GM21423 (cell line): ENCODE data around the gene ZNF749.
"Not testable (repeated sequence)": the region's sequence is repeated elsewhere in the genome, so short reads cannot be mapped to it uniquely, and the experiment has no call there.

ENCODE experiments used
- ATAC-seq: cut with Tn5 transposase; IDR thresholded peaks from one replicate; pipeline ENCODE4 v1.9.1; 2021; ENCODE audit warnings: mild to moderate bottlenecking, moderate library complexity; ENCODE audit not compliant: unreplicated experiment

The ZNF749 gene

GRCh38 chr19:57465680-57466381 lies 30.7 kb downstream of the ZNF749 start:
- ATAC-seq, result no peak

- no peak for ATAC-seq
Observed at GRCh38 chr19:57466489-57466888, 31.4 kb downstream of the ZNF749 start.

- no peak for ATAC-seq
Observed at GRCh38 chr19:57473646-57474045, 38.5 kb downstream of the ZNF749 start.

DNA sequence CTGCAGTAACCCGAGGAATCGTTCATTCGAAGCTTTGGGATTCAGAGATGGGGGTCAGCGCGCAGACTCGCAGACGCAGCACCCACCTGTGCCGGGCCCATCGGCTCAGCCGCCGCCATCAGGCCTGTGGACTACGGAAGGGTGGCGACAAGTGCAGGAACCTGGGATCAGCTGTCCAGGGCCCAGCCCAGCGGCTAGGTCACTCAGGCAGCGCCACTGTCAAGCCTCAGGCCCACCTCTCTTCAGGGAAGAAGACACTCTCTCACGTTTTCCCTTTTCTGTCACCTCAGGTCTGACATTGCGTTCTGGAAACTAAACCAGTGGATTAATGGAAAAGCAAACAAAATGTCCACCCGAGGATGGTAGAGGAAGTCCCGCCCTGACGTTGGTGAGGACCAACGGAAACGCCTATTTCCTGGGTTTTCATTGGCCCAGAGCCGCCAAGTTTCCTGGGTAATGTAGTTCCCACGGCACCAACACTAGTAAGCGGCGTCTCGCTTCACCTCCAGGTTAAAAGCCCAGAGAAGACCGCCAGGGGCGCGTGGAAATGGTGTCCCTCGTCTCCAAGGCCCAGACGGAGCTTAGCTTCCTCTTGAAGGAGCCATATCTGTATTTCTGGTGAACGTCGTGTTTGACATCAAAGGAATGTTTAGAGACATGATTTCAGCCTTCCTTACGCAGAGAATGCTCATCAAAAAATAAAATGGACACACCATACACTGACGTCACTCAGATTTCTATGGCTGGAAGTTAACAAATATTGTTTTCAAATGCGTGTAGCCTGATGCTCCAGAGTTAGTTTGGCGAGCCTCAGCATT lies 42.3 kb downstream of the ZNF749 start, which contains the start of gene ZNF772:
Gene ZNF772 (minus strand): TSS at position 376 of the 818 bp plus-strand sequence. CDS start 257 bp downstream, at position 119.
- ATAC-seq, result peak; percentile 96

GRCh38 chr19:57487477-57488298 lies 52.6 kb downstream of the ZNF749 start, which contains the start of gene ZNF419:
ZNF419 (plus strand) TSS chr19:57487750; CDS start chr19:57487951, 201 bp downstream.
- peak; percentile 97 for ATAC-seq

DNA sequence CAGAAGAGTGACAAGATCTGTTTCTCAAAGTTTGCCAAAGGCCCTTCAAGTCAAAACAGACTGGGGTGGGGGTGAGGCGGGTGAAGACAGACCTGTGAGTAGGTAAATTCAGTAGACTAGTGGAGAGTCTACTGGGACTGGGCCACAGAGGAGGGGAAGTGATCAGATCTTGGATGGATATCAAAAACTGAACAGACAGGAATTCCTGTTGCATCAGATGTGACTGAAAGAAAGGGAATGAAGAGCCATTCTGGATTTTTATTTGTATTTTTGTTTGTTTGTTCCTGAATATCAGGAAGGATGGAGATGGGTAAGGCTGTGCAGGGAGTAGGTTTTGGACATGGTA lies 53.1 kb downstream of the ZNF749 start:
- not testable (repeated sequence) for ATAC-seq
